ENCODE measurements around the gene BRME1. TPM values are rescaled to one million over a fixed set of nuclear protein-coding genes. Genes with fewer than 3 reads are reported as not detected.

BRME1 gene
- total and polyA plus RNA-seq, 2 of the 13 experiments (the other 11 are each of a cell fraction or from before 2014, with no cell fraction given): 0.74 to 1.5 TPM

- TF ChIP-seq ZUFSP (CRISPR knock-in tag; IDR thresholded peaks at IDR 0.05; ENCODE audit: borderline replicate concordance) (no peak), GPN1 (CRISPR knock-in tag; IDR thresholded peaks at IDR 0.05; ENCODE audit: borderline replicate concordance) (no peak), NFIC (IDR thresholded peaks at IDR 0.05; ENCODE audit: low read length) (no peak), ZBTB38 (CRISPR knock-in tag; IDR thresholded peaks at IDR 0.05) (peak; percentile 90), IRF9 (CRISPR knock-in tag; IDR thresholded peaks at IDR 0.05; ENCODE audit: borderline replicate concordance) (no peak), KDM2A (CRISPR knock-in tag; IDR thresholded peaks at IDR 0.05; ENCODE audit: borderline replicate concordance, low read depth) (no peak), KLF9 (CRISPR knock-in tag; IDR thresholded peaks at IDR 0.05; ENCODE audit: low read depth) (no peak), ZNF543 (CRISPR knock-in tag; IDR thresholded peaks at IDR 0.05) (no peak), SMYD3 (CRISPR knock-in tag; IDR thresholded peaks at IDR 0.05) (no peak), ZNF431 (CRISPR knock-in tag; IDR thresholded peaks at IDR 0.05; ENCODE audit: borderline replicate concordance, low read depth) (no peak), BATF2 (CRISPR knock-in tag; IDR thresholded peaks at IDR 0.05) (no peak), MIXL1 (CRISPR knock-in tag; IDR thresholded peaks at IDR 0.05) (no peak), CHD4 (IDR thresholded peaks at IDR 0.05; ENCODE audit: borderline replicate concordance, low read length) (no peak), ARNT (IDR thresholded peaks at IDR 0.05) (no peak), FOXJ3 (CRISPR knock-in tag; IDR thresholded peaks at IDR 0.05; ENCODE audit: borderline replicate concordance) (no peak), SRF (IDR thresholded peaks at IDR 0.05; ENCODE audit: low read depth, low read length) (no peak), KAT7 (CRISPR knock-in tag; IDR thresholded peaks at IDR 0.05; ENCODE audit: borderline replicate concordance) (no peak), NFE2L2 (IDR thresholded peaks at IDR 0.05; ENCODE audit: low read length) (no peak), GMEB2 (CRISPR knock-in tag; IDR thresholded peaks at IDR 0.05; ENCODE audit: low read depth) (no peak), FOXP1 (IDR thresholded peaks at IDR 0.05) (no peak), FOXP1 (CRISPR knock-in tag; IDR thresholded peaks at IDR 0.05) (no peak), RBM22 (optimal IDR thresholded peaks at IDR 0.05; ENCODE audit: low read length) (no peak), FOXP4 (CRISPR knock-in tag; IDR thresholded peaks at IDR 0.05) (no peak), ZBTB7B (CRISPR knock-in tag; IDR thresholded peaks at IDR 0.05) (no peak), SYNCRIP (IDR thresholded peaks at IDR 0.05; ENCODE audit: insufficient read depth, low read depth, low read length) (no peak)
Measured at GRCh38 chr19:13841086-13841961, 64.6 kb downstream of the BRME1 start (continued).
